ENCODE results near the gene LATS2. TPM values are rescaled to one million over a fixed set of nuclear protein-coding genes. Genes with fewer than 3 reads are reported as not detected.
A peak's percentile ranks its signal among the peaks of the same experiment; 100 is the strongest.
"Not testable (repeated sequence)": the region's sequence is repeated elsewhere in the genome, so short reads cannot be mapped to it uniquely, and the experiment has no call there.

The LATS2 gene
- total RNA-seq, 4 donors from 2014 or later: 33.0 to 69.6 (median 37.5) TPM

DNA sequence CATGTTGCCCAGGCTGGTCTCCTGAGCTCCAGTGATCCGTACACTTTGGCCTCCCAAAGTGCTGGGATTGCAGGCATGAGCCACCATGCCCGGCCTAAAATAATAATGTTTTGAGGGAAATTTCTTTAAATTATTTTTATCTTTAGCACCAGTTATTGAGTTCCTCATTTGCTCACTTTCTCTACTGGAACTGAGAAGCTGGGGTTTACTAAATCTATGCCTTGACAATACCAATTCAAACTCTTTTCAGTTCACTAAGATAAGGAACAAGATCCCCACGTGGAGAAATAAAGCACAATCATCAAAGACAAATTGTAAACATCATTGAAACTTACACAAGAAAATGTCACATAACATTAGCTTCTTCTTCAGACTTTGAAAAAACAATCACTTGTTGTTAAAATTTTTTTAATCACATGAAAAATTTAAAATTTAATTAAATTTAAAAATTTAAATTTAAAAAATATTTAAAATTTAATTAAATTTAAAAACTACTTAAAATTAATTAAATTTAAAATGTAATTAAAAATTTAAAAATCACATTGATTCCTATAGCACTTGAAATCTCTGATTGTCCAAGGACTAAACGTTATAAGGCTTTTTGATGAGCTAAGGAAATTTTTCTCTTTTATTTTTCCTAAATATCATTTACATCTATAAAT is 133.7 kb downstream of the LATS2 start:
- DNase-seq: no peak
- Histone ChIP-seq H3K4me3 (replicated peaks in 1 of 3) (no peak overlapping the region), H3K27ac (no peak overlapping the region), H3K36me3 (no peaks in the 10 kb centered on the region), H3K4me1 (no peaks in the 10 kb centered on the region), H3K9me3 (no peaks in the 10 kb centered on the region), H3K27me3 (no peaks in the 10 kb centered on the region)
- no peak for TF ChIP-seq POLR2A (IDR thresholded peaks at IDR 0.05)
- TF ChIP-seq CTCF (IDR thresholded peaks at IDR 0.05): no peak
- intact Hi-C loops (cut with DNase I): loop anchor here (5.0 to 10.0 kb wide), 2 partner anchors 435 to 743 kb away; no protein-coding TSS in a partner anchor
- WGBS, 2 donors: 76 to 80% methylated on average over 4 of the region's 4 CpGs

GRCh38 chr13:20925395-20925790 is 136.0 kb downstream of the LATS2 start:
- not testable (repeated sequence) for H3K27me3 ChIP-seq; H3K9me3 ChIP-seq; DNase-seq; H3K27ac ChIP-seq; H3K4me1 ChIP-seq; H3K36me3 ChIP-seq; H3K4me3 ChIP-seq (replicated peaks in 1 of 3)
- intact Hi-C loops (cut with DNase I): loop anchor here (5.0 to 10.0 kb wide), 2 partner anchors 433 to 741 kb away; no protein-coding TSS in a partner anchor
- WGBS, 2 donors: 67% methylated on average over 13 of the region's 13 CpGs

DNA sequence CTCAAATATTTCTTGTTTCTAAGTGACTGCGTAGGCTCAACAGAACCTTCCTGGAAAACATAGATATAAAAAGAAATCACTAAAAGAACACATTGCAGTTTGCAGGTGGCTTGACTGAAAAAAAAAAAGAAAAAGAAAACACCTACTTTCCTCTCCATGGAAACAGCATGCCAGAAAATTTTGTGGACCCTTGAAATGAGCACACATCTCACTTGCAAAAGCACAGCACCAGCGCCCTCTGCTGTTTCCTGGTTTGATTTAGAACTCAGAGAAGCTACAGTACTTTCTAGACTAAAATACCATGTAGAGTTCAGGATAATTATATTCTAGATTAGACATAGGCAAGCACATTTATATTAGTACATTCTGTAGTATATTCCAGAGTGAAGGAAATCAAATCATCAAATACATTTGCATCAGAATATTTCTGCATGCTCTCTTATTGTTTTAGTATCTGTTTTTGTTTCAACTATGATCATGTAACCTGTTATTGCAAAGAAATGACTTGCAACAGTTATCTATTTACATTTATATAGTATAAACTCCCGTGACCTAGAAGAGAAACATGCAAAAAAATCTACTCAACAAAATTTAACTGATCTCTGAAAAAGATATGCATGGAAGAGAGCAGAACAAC is 136.5 kb downstream of the LATS2 start:
- H3K4me1 ChIP-seq: no peaks in the 10 kb centered on the region
- no peak overlapping the region for H3K27ac ChIP-seq
- WGBS, 2 donors: 31 to 32% methylated on average over 3 of the region's 3 CpGs
- TF ChIP-seq CTCF (IDR thresholded peaks at IDR 0.05) (peak; percentile 61 to 87 (median 78)), POLR2A (IDR thresholded peaks at IDR 0.05) (no peak)
- no peaks in the 10 kb centered on the region for H3K36me3 ChIP-seq
- DNase-seq: peak; percentile 94
- no peaks in the 10 kb centered on the region for H3K9me3 ChIP-seq
- H3K4me3 ChIP-seq (replicated peaks in 1 of 3): no peak overlapping the region
- intact Hi-C loops (cut with DNase I): loop anchor here (5.0 to 10.0 kb wide), 3 partner anchors 208 to 740 kb away; no protein-coding TSS in a partner anchor
- H3K27me3 ChIP-seq: no peaks in the 10 kb centered on the region

GRCh38 chr13:20923272-20923671 is 138.1 kb downstream of the LATS2 start:
- TF ChIP-seq CTCF (IDR thresholded peaks at IDR 0.05): no peak
- no peak for TF ChIP-seq POLR2A (IDR thresholded peaks at IDR 0.05)
- intact Hi-C loops (cut with DNase I): loop anchor here (5.0 to 10.0 kb wide), 2 partner anchors 206 to 738 kb away; no protein-coding TSS in a partner anchor
- no peaks in the 10 kb centered on the region for H3K4me1 ChIP-seq
- no peak for DNase-seq
- H3K36me3 ChIP-seq: no peaks in the 10 kb centered on the region
- H3K27me3 ChIP-seq: no peaks in the 10 kb centered on the region
- H3K4me3 ChIP-seq (replicated peaks in 1 of 3): no peak overlapping the region
- 65 to 80% methylated on average over 4 of the region's 4 CpGs for WGBS, 2 donors
- H3K9me3 ChIP-seq: no peaks in the 10 kb centered on the region
- H3K27ac ChIP-seq: no peak overlapping the region

Small RNA genes within 50 kb of the gene (small RNA-seq; reads per million reads assigned to genes)
- not detected for gene PPIAP27
- not detected for gene RNU4-9P

Other genes starting within 250 kb of the LATS2 start
- 10 to 100 TPM; 15.7 to 30.8 (median 29.1) TPM for gene XPO4, start 158.8 kb downstream of the LATS2 start, total RNA-seq
- gene SAP18, start 78.5 kb upstream of the LATS2 start, total RNA-seq: 100 to 1,000 TPM in 1 of 4 donors, 10 to 100 TPM in 3; 70.8 to 162 (median 88.6) TPM
- 1 to 10 TPM in 2 of 4 donors, not detected in 2; 1.3 to 1.4 TPM for gene SKA3, start 115.0 kb upstream of the LATS2 start, total RNA-seq
- 10 to 100 TPM; 23.5 to 65.8 (median 33.2) TPM for gene MRPL57, start 115.1 kb upstream of the LATS2 start, total RNA-seq

Measured in thyroid gland (tissue), 4 donors.